BE2C (cell line): ENCODE data around the gene C18orf63.
"Not testable (repeated sequence)": the region's sequence is repeated elsewhere in the genome, so short reads cannot be mapped to it uniquely, and the experiment has no call there.

Experiments used
- DNase-seq: peaks from one replicate; pipeline ENCODE4 v3.0.0-alpha.2; 2020
- H3K27me3 ChIP-seq: fragments of 250-450 bp; sonication (Bioruptor Pico); 2 replicates; pipeline ENCODE4 v1.5.1; 2020; ENCODE audit warnings: mild to moderate bottlenecking
- H3K36me3 ChIP-seq: fragments of 250-450 bp; sonication (Bioruptor Pico); 2 replicates; pipeline ENCODE4 v1.5.1; 2020; ENCODE audit warnings: mild to moderate bottlenecking
- H3K4me1 ChIP-seq: fragments of 250-450 bp; sonication (Bioruptor Pico); 2 replicates; pipeline ENCODE4 v1.5.1; 2020
- H3K4me3 ChIP-seq: 2 replicates; pipeline ENCODE4 v1.5.1; 2011; ENCODE audit warnings: low read depth, low read length
- H3K9me3 ChIP-seq: fragments of 250-450 bp; sonication (Bioruptor Pico); 2 replicates; pipeline ENCODE4 v1.5.1; 2020
- TF ChIP-seq, protein P1 (sequence below): IDR thresholded peaks from 2 replicates; pipeline ENCODE4 v1.5.1; 2012; ENCODE audit warnings: mild to moderate bottlenecking, low read depth, low read length

The C18orf63 gene

DNA sequence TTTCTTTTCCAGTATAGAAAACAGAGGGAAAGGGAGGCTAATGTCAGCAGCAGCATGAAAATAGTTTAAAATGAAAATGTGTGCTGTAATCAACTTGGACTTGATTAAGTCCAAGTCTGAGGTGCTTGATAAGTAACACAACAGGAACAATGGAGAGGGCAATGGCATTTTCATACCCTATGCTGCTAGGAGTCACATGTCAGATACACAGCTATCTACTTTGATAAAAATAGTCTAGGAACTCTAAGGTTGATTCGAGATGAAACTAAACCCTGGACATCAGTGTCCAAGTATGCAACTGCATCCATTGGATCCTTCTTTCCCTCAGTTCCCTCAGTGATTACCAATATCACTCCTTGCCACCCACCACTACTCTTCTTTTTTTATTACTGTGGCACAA, 4.6 kb upstream of the C18orf63 start:
- Histone ChIP-seq H3K9me3 (no peaks in the 10 kb centered on the region), H3K4me3 (no peak overlapping the region), H3K36me3 (no peaks in the 10 kb centered on the region), H3K4me1 (no peaks in the 10 kb centered on the region), H3K27me3 (no peaks in the 10 kb centered on the region)
- no peak for DNase-seq
- TF ChIP-seq, protein P1, sequence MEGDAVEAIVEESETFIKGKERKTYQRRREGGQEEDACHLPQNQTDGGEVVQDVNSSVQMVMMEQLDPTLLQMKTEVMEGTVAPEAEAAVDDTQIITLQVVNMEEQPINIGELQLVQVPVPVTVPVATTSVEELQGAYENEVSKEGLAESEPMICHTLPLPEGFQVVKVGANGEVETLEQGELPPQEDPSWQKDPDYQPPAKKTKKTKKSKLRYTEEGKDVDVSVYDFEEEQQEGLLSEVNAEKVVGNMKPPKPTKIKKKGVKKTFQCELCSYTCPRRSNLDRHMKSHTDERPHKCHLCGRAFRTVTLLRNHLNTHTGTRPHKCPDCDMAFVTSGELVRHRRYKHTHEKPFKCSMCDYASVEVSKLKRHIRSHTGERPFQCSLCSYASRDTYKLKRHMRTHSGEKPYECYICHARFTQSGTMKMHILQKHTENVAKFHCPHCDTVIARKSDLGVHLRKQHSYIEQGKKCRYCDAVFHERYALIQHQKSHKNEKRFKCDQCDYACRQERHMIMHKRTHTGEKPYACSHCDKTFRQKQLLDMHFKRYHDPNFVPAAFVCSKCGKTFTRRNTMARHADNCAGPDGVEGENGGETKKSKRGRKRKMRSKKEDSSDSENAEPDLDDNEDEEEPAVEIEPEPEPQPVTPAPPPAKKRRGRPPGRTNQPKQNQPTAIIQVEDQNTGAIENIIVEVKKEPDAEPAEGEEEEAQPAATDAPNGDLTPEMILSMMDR = no peak

DNA sequence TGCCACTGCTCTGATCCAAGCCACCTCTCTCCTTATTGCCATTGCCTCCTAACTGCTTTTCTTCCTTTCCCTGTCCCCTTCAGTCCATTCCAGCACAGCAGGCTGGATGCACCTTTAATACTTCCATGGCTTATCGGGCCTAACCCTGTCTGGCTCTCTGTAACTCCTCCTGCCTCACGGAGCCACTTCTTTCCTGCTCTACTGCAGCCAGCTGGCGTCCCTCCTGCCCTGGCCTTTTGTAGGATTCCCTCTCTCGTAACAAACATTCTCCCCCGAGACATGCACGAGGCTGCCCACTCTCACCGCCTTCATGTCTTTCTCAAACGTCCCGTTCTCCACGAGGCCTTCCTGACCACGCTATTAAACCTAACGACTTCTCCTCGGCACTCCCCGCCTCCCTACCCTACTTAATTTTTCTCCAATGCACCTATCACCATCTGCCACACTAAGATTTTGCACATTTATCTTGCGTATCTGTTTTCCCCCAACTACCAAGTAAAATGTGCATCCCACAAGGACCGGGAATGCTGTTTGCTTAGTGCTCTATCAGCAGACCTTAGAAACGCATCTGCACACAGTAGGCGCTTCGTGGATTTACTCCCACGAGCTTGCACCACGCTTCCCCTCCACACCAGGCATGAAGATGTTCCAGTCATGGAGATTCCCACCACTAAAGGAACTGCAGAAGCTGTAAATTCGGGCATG, 728 bp upstream of the C18orf63 start:
- no peaks in the 10 kb centered on the region for H3K9me3 ChIP-seq
- TF ChIP-seq, protein P1 = no peak
- H3K4me1 ChIP-seq = no peaks in the 10 kb centered on the region
- H3K4me3 ChIP-seq = no peak overlapping the region
- no peak for DNase-seq
- no peaks in the 10 kb centered on the region for H3K36me3 ChIP-seq
- H3K27me3 ChIP-seq = no peaks in the 10 kb centered on the region

DNA sequence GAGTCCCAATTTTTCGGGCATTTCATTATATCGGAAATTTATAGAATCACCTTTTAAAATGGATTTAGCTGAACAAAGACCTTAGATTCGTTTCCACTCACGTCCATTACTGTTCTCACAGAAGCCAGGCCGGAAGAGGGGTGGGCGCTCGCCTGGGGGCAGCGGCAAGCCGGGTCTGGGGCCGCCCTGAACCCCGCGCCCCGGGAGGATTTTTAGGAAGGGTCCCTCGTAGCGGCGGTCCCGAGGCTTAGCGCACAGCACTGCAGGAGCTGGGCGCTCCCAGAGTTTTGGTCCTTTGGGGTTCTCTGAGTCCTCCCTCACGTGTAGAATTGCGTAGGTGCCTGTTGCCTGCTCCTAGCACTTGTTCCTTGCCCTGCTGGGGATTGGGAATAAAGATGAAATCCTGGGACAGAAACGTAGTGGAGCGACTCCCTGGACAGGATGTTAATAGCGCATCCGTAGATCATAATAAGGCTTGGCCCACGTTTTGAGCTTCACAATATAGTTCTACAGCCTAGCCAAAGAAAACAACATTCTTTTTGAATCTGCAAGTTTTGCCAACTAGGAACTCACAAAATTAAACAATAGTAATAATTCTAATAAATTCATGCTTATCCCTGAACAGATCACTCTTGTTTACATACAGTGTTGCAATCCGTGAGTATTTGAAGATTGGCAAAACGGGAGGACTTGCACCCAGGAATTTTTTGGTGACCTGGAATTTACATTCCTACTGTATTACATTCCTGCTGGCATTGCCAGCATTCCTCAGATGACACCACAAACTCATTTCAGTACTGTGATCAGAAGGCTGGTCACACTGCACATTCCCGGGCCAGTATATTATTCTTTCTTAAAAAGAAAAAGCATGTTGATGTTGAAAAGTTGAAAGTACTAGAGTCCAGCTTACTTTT, 875 bp downstream of the C18orf63 start:
- DNase-seq = no peak
- Histone ChIP-seq H3K36me3 (no peaks in the 10 kb centered on the region), H3K4me1 (no peaks in the 10 kb centered on the region), H3K27me3 (no peaks in the 10 kb centered on the region), H3K9me3 (no peaks in the 10 kb centered on the region), H3K4me3 (no peak overlapping the region)
- TF ChIP-seq, protein P1 = no peak

DNA sequence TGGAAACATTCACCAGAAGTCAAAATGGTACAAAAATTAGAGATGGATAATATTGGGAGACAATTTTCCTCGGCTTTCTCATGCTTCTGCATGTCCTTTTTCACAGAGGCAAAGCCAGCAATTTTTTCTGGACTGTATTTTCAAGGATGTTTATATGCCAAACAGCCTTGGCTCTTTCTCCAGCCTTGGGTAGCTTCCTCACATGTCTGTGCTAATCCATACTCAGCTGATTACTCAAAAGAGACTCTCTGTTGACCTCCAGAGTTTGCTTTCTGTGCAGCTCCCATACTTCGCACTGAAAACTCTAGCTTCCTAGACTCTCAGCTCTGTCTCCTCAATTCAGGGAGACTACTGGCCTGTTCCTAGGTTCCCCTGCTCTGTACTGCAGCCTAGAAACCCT, 10.6 kb downstream of the C18orf63 start:
- Histone ChIP-seq H3K36me3 (no peaks in the 10 kb centered on the region), H3K4me3 (no peak overlapping the region), H3K4me1 (no peaks in the 10 kb centered on the region), H3K27me3 (no peaks in the 10 kb centered on the region), H3K9me3 (no peaks in the 10 kb centered on the region)
- no peak for DNase-seq
- TF ChIP-seq, protein P1 = no peak

DNA sequence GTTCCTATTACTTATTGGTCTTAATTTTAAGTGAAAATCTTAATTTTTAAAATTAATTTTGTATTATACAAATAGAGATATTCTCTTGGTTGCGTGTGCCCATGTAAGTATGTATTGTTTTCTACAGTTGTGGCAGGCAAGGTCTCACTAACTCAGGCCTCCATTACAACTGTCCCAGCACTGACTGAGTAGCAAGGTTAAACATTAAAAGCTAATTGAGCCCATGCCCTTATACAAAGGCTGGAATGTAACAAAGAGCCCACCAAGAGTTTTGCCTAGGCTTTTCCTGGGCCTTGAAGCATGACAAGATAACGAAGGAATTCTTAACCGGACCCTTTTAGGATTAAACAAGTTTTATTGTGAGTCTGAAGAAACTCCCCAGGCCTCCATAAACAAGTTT, 11.2 kb downstream of the C18orf63 start:
- not testable (repeated sequence) for H3K36me3 ChIP-seq

DNA sequence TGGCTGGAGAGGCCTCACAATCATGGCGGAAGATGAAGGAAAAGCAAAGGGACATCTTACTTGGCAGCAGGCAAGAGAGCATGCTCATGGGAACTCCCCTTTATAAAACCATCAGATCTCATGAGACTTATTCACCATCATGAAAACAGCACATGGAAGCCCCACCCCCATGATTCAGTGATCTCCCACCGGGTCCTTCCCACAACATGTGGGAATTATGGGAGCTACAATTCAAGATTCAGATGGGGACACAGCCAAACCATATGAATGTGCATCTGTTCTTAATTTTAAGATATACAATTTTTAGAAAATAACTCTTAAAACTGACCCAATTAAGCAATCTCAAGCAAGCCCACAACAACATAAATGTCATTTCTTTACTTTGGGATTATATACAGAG, 12.6 kb downstream of the C18orf63 start:
- no peaks in the 10 kb centered on the region for H3K27me3 ChIP-seq
- no peaks in the 10 kb centered on the region for H3K36me3 ChIP-seq
- no peaks in the 10 kb centered on the region for H3K9me3 ChIP-seq
- no peak overlapping the region for H3K4me3 ChIP-seq
- no peak for DNase-seq
- H3K4me1 ChIP-seq = no peaks in the 10 kb centered on the region
- TF ChIP-seq, protein P1 = no peak

More for the DNA sequence above, 11.2 kb downstream of the C18orf63 start:
- not testable (repeated sequence) for H3K9me3 ChIP-seq, DNase-seq, H3K27me3 ChIP-seq, H3K4me1 ChIP-seq, H3K4me3 ChIP-seq
